ENCODE results near the gene HSD11B2.

Gene HSD11B2

DNA sequence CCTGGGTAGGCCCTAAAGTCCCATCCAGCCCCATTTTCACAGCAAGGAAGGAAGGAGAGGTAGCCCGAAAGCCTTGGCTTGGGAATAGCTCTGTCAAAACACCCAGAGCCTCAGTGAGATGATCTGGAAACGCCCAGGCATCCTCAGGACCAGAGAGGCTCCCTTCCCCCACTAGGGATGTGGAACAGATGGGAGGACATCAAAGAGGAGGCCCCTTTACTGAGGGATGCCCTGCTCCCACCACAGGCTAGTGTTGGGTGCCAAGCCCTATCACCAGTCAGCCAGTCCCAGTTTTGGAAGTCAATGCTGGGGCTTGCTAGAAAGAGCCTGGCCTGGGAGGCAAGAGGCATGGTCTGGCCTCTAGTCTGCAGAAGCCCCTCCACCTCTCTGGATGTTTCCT lies 42.3 kb upstream of the HSD11B2 start:
- H3K4me3 ChIP-seq (ENCODE audit: control insufficient read depth, low read depth, low read length), result no peak overlapping the region
- DNase-seq (ENCODE audit: low read depth), result no peak
- TF ChIP-seq, protein P1, sequence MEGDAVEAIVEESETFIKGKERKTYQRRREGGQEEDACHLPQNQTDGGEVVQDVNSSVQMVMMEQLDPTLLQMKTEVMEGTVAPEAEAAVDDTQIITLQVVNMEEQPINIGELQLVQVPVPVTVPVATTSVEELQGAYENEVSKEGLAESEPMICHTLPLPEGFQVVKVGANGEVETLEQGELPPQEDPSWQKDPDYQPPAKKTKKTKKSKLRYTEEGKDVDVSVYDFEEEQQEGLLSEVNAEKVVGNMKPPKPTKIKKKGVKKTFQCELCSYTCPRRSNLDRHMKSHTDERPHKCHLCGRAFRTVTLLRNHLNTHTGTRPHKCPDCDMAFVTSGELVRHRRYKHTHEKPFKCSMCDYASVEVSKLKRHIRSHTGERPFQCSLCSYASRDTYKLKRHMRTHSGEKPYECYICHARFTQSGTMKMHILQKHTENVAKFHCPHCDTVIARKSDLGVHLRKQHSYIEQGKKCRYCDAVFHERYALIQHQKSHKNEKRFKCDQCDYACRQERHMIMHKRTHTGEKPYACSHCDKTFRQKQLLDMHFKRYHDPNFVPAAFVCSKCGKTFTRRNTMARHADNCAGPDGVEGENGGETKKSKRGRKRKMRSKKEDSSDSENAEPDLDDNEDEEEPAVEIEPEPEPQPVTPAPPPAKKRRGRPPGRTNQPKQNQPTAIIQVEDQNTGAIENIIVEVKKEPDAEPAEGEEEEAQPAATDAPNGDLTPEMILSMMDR (conservative IDR thresholded peaks at IDR 0.05; ENCODE audit: control insufficient read depth, insufficient read depth, low read depth, low read length), result no peak

DNA sequence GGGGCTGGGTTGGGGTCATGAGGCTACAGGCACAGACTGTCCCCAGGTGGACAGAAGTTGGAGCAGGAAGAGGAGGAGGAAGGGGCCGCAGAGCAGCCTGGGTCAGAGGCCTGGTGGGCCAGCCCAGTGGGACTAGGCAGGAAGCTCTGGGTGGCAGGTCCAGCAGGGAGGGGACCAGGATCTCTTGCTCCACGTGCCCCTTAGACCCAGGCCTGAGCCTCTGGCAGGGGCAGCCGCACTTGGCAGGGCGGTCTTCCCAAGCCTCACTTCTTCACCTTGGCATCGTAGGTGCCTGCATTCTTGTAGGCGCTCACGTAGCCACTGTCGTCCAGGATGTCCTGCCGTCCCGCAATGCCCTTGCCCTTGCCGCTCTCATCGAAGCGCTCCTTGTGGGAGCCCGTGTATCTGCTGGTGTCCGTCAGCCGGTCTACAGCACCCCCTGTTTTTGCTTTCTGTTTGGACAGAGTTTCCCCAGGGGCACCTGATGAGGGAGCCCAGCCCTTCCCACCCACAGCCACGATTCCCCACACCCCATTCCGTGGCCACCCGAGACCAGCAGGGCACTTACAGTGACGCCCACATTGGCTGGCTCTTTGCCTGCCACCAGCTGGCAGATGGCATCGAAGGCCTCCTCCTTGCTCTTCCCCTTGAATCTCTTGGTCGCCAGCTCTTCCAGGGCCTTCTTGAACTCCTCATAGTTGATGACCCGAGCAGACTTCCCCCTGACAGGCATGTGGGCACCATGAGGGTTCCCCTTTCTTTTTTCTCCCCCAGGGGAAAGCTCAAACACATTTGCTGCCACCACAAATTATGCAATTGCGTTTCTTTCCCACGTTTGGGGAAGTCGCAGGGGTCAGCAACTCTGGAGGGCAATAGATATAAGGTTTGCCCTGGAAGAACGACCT lies 40.8 kb upstream of the HSD11B2 start:
- no peak for DNase-seq (ENCODE audit: low read depth)
- TF ChIP-seq, protein P1 (conservative IDR thresholded peaks at IDR 0.05; ENCODE audit: control insufficient read depth, insufficient read depth, low read depth, low read length), result no peak
- no peak overlapping the region for H3K4me3 ChIP-seq (ENCODE audit: control insufficient read depth, low read depth, low read length)

DNA sequence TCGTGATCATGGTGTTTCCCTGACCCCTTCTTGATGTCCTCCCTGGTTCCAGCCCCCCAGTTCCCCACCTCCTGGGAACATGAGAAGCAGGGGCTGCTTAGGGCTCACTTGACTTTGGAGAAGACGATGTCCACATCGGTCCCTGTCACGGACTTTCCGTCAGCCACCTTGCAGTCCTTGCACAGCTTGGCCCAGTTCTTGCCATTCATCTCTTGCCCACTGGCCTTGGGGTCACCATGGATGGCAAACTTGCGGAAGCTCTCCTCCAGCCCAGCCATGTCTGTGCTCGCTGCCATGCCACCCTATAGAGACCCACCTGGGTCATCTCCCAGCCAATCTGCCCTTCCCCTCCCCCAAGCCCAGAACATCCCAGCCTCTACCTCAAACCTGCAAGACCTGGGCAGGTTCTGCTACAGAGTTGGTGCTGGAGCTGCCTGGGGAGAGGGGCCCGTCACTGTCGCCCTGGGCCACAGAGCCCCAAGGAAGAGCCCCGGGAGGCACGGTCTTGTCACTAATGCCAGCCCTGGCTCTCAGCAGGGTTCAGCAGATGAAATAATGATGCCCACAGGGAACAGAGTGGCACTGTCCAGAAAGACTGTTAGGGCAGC lies 40.0 kb upstream of the HSD11B2 start:
- TF ChIP-seq, protein P1 (conservative IDR thresholded peaks at IDR 0.05; ENCODE audit: control insufficient read depth, insufficient read depth, low read depth, low read length), result no peak
- DNase-seq (ENCODE audit: low read depth), result no peak
- no peak overlapping the region for H3K4me3 ChIP-seq (ENCODE audit: control insufficient read depth, low read depth, low read length)

DNA sequence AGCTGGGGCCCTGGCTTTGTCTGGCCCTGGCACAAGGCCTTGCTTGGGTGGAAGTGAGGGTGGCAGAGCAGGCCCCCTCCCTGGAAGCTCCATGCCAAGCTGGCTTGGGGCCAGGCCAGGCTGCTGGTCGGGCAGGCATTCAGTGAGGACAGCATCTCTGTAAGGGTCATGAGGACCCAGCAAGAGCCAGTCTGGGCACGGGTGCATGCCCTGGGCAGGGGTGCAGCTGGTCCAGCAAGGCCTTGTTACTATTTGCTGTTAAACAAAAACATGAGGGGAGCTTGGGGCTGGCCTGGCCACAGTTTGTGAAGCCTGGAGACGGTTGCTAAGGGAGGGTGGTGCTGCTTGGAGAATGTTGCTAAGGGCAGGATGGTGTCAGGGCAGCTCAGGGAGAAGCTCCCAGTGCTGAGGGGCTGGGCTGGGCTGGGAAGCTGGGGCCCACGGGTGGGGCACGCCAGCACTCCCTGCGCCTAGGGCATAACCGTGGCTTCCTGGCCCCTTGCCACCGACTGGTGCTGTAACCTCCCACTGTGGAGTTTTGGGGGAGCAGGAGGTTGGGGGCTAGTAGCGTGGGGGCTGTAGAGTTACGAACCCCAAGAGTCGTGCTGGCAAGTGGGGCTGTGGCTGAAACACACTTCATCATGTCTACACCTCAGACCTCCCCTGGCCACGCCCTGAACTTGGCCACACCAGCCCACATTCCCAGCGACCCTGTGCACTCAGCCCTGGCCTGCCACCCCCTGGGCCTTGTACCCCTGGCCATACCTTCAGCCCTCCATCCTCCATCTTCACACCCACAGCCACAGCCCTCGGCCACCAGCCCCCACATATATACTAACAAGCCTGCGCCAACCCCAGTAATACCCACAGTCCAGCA lies 39.3 kb upstream of the HSD11B2 start:
- no peak for DNase-seq (ENCODE audit: low read depth)
- TF ChIP-seq, protein P1 (conservative IDR thresholded peaks at IDR 0.05; ENCODE audit: control insufficient read depth, insufficient read depth, low read depth, low read length), result no peak
- no peak overlapping the region for H3K4me3 ChIP-seq (ENCODE audit: control insufficient read depth, low read depth, low read length)

DNA sequence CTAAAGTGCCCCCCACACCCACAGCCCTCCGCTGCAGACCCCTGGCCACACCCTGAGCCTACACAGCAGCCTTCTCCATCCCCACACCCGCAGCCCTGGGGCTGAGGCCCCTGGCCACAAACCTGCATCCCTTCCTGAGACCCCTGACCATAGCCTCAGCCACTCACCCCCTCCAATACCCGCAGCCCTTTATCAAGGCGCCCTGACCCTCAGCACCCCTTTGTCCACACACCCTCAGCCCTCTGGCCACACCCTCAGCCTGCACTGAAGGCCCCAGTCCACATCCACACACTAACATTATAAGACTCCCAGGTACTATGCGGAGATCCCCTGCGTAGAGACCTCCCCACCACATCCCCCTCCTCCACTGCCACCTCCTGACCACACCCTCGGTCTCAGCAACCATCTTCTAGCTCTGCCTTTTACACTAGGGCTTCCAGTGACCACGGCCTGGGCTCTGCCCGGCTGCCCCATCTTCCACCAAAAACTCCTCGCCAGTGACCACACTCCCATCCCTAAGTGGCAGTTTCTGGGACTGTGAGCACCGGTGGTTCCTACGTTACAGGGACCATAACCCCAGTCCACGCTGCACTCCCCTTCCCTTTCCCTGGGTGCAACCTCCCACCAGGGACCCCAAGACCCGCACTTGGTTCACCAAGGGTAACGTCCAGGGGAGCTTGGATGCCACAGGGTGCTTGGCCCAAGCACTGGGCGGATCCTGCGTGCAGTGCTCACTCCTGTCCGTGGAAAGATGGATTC lies 38.4 kb upstream of the HSD11B2 start:
- H3K4me3 ChIP-seq (ENCODE audit: control insufficient read depth, low read depth, low read length), result no peak overlapping the region
- TF ChIP-seq, protein P1 (conservative IDR thresholded peaks at IDR 0.05; ENCODE audit: control insufficient read depth, insufficient read depth, low read depth, low read length), result no peak
- no peak for DNase-seq (ENCODE audit: low read depth)
